NCI-H1048 (cell line): ENCODE results near the gene DDX50.

Source experiments
- DNase-seq: peaks from one replicate; lab custom pipeline; 2025; lab: John Stamatoyannopoulos, UW

DDX50 gene

GRCh38 chr10:68987611-68988010 is 86.5 kb downstream of the DDX50 start:
- DNase-seq = no peak

DNA sequence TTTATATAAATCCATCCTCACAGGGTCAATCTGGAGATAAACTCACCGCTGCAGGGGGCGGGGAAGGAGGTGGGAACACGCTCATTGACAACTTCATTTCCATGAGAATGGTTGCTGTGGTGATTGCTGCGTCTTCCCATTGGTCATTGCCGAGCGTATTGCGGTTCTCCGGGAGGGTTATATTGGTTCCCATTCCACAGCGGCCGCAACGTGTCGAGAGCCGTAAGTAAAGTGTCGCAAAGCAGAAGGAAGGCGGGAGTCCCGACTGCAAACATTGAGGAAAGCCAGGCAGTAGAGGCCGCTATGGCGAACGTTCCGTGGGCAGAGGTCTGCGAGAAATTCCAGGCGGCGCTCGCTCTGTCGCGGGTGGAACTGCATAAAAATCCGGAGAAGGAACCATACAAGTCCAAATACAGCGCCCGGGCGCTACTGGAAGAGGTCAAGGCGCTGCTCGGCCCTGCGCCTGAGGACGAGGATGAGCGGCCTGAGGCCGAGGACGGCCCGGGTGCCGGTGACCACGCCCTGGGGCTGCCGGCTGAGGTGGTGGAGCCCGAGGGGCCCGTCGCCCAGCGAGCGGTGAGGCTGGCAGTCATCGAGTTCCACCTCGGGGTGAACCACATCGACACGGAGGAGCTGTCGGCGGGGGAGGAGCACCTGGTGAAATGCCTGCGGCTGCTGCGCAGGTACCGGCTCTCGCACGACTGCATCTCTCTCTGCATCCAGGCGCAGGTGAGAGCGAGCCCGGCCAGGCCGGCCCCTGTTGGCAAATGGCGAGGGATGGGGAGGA is 87.6 kb downstream of the DDX50 start, which contains the start of gene KIFBP:
TSS of gene KIFBP (plus strand) at position 274 of the 787 bp plus-strand sequence. CDS start at position 304, 30 bp downstream.
- peak; percentile 94 for DNase-seq

DNA sequence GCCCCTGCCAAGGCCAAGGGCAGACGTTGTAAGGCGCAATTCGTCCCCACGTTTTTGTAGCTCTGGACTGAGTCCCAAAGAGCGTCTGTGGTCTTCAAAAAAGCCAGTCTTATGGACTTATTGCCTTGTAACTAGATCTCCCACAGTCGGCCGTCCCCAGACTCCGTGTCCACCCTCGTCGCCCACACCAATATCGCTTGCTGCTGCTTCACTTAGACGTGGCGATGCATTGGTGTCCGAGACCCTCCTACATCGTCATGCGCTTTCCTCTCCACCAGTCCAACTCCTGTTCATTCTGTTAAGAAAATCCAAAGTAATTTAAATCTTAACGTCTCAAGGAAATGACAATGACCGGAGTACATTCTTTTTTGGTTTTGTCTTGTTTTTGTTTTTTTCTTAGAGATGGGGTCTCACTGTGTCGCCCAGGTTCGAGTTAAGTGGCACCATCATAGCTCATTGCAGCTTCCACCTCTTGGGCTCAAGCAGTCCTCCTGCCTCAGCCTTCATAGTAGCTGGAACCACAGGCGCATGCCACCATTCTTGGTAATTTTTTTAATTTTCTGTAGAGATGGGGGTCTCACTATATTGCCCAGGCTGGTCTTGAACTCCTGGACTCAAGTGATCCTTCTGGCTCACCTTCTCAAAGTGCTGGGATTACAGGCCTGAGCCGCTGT is 88.3 kb downstream of the DDX50 start:
- DNase-seq = no peak

DNA sequence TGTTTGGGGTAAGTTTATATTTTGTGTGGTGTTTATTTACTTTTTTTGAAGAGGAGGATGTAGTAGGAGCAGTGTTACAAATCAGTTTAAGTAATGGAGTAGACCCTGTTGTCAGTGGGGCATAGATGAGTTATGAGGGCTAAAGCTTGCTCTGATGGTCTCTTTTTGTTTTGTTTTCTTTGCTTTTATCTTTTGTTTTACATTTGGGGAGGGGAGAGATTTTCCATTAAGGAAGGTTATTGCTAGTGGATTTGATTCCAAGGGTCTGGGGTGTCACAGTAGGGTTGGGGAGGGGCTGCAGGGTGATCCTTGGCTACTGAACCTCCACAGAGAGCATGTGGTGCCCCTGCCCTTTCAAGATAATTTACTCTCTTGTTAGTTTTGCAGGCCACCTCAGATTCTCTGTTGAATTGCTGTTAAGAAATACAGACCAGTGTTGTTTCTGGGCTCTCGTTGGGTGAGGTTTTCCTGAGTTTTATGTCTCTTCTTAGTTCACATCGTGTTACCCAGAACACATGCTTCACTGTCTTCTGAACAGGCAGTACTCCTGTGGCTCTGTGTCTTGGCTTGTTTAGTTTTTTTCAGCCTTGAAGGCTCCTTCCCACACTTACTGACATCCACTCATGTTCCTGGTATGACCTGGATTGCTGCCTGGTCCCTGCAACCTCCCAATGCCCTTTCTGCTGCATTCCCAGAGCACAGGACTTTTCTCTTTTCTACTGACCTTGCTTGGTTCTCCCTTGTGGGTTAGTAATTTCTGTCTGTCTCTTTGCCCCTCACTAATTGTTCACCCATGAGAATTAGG is 91.7 kb downstream of the DDX50 start:
- no peak for DNase-seq
